Neural progenitor cell (in vitro differentiated cells): ENCODE data around the gene STAMBPL1.

Experiments used
- EZH2 ChIP-seq: fragments of 200-600 bp; sonication (generic); IDR thresholded peaks from 2 replicates; pipeline ENCODE4 v1.6.1; 2017; ENCODE audit warnings: antibody characterized with exemption, mild to moderate bottlenecking, moderate library complexity
- EZH2phosphoT487 ChIP-seq: fragments of 200-600 bp; sonication (generic); IDR thresholded peaks from 2 replicates; pipeline ENCODE4 v1.6.1; 2017; ENCODE audit warnings: antibody characterized with exemption
- TF ChIP-seq, protein P1 (sequence below): fragments of 200-600 bp; sonication (generic); IDR thresholded peaks from 2 replicates; pipeline ENCODE4 v1.5.1; 2017; ENCODE audit warnings: antibody characterized with exemption, mild to moderate bottlenecking

DNA sequence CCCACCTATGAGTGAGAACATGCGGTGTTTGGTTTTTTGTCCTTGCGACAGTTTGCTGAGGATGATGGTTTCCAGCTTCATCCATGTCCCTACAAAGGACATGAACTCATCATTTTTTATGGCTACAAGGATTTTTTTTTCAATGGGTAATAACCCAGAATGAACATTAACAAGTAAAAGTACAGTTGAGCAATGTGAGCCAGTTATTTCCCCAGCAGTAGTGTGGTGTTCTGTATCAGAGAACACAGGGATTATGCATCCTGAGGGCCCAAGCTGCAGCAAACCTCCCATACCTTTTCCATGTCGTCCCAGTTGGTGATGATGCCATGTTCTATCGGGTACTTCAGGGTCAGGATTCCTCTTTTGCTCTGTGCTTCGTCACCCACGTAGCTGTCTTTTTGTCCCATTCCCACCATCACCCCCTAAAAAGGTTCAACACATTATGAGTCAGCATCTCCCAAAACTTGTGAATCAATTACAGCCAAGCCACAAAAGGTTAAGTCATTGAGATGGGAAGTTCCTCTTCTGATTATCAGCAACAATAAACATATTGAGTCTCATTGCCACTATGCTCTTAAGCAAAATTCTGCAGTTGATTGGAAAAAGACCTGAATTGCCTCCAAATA lies 67.0 kb downstream of the STAMBPL1 start:
- TF ChIP-seq EZH2 (no peak), EZH2phosphoT487 (no peak)
- TF ChIP-seq, protein P1, sequence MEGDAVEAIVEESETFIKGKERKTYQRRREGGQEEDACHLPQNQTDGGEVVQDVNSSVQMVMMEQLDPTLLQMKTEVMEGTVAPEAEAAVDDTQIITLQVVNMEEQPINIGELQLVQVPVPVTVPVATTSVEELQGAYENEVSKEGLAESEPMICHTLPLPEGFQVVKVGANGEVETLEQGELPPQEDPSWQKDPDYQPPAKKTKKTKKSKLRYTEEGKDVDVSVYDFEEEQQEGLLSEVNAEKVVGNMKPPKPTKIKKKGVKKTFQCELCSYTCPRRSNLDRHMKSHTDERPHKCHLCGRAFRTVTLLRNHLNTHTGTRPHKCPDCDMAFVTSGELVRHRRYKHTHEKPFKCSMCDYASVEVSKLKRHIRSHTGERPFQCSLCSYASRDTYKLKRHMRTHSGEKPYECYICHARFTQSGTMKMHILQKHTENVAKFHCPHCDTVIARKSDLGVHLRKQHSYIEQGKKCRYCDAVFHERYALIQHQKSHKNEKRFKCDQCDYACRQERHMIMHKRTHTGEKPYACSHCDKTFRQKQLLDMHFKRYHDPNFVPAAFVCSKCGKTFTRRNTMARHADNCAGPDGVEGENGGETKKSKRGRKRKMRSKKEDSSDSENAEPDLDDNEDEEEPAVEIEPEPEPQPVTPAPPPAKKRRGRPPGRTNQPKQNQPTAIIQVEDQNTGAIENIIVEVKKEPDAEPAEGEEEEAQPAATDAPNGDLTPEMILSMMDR, result no peak
